ENCODE data around the gene CACNA1C. TPM values are rescaled to one million over a fixed set of nuclear protein-coding genes. Genes with fewer than 3 reads are reported as not detected.

Gene CACNA1C
- total RNA-seq, 1 donor from 2014 or later: 1.6 TPM

DNA sequence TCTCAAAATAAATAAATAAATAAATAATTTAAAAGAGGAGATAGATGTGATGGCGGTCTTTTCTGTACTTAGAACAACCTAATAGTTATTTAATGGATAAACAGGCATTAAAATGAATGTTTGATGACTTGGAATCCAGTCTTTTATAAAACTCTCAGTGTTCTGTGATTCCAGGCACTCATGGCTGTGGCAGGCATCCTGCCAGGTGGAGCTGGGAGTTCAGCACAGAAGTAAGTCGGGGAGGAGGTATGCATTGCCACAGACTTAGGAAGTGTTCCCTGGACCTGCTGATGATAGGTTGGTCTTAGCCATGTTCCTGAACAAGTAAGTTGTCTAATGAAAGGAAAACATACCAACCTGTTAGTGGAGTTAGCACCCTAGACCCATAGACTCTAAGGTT lies 126.3 kb downstream of the CACNA1C start:
- H3K4me1 Mint-ChIP-seq: peaks cover 6% of the 10 kb centered on the region
- no peak overlapping the region for H3K27ac Mint-ChIP-seq (ENCODE audit: unreplicated experiment)
- TF ChIP-seq, protein P1, sequence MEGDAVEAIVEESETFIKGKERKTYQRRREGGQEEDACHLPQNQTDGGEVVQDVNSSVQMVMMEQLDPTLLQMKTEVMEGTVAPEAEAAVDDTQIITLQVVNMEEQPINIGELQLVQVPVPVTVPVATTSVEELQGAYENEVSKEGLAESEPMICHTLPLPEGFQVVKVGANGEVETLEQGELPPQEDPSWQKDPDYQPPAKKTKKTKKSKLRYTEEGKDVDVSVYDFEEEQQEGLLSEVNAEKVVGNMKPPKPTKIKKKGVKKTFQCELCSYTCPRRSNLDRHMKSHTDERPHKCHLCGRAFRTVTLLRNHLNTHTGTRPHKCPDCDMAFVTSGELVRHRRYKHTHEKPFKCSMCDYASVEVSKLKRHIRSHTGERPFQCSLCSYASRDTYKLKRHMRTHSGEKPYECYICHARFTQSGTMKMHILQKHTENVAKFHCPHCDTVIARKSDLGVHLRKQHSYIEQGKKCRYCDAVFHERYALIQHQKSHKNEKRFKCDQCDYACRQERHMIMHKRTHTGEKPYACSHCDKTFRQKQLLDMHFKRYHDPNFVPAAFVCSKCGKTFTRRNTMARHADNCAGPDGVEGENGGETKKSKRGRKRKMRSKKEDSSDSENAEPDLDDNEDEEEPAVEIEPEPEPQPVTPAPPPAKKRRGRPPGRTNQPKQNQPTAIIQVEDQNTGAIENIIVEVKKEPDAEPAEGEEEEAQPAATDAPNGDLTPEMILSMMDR (conservative IDR thresholded peaks at IDR 0.05): no peak
- no peak for DNase-seq (ENCODE audit: low read depth, low spot score)
- H3K27me3 Mint-ChIP-seq (ENCODE audit: low read depth): no peaks in the 10 kb centered on the region
- no peaks in the 10 kb centered on the region for H3K36me3 Mint-ChIP-seq (ENCODE audit: low read depth)
- H3K4me3 Mint-ChIP-seq: no peak overlapping the region
- no peaks in the 10 kb centered on the region for H3K9me3 Mint-ChIP-seq

DNA sequence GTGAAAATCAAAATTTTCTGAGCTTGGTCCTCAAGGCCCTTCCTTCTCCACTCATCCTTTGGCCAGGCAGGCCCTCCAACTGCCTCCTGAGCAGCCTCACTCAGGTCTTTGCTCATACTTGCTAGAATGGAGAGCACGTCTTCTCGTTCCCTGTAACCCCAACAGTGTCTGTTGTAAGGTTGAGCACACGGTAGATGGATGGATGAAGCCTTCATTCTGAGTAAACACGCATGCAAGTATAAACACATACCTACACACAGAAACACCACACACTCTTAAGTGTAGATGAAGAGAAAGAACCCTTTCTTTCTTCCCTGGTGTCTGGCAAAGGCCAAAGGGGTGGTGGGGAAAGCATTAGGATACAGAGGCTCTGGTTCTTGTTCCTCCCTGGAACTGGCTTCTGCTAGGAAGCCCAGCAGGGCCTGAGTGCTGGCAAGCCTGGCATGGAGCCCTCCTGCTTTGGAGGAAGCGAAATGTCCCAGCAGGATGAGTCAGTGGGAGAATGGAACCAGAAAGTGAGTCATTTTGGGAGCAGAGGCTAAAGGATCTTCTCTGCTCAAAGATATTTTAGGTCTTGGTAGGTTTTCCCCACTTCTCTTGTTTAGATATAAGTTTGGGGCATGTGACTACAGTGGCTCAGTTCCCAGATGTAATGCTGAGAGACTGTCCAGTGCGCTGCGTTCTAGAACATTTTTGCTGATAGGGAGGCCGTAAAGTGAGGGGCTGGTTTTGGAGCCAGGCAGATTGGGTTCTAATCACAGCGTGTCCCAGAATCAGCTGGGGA lies 127.4 kb downstream of the CACNA1C start:
- H3K36me3 Mint-ChIP-seq (ENCODE audit: low read depth): no peaks in the 10 kb centered on the region
- TF ChIP-seq, protein P1 (conservative IDR thresholded peaks at IDR 0.05): no peak
- peaks cover 9% of the 10 kb centered on the region for H3K4me1 Mint-ChIP-seq
- no peaks in the 10 kb centered on the region for H3K27me3 Mint-ChIP-seq (ENCODE audit: low read depth)
- no peaks in the 10 kb centered on the region for H3K9me3 Mint-ChIP-seq
- DNase-seq (ENCODE audit: low read depth, low spot score): no peak
- H3K27ac Mint-ChIP-seq (ENCODE audit: unreplicated experiment): no peak overlapping the region
- no peak overlapping the region for H3K4me3 Mint-ChIP-seq

DNA sequence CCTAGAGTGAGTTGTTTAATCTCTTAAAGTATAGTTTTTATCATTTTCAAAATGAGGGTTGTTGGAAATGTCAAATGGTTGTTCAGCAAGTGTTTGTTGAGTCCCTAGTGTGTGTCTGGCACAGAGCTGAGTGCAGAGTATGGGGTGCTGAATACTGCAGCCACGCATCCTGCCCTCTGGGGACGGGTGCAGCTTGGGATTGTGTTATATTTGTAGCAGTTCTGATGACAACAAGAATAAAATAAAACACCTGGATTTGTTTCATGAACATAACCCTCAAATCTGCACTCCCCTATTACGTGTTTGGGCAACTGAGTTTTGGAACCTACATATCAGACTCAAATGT lies 127.9 kb downstream of the CACNA1C start:
- TF ChIP-seq, protein P1 (conservative IDR thresholded peaks at IDR 0.05): no peak
- Mint-ChIP-seq H3K4me3 (no peak overlapping the region), H3K4me1 (peaks cover 9% of the 10 kb centered on the region), H3K9me3 (no peaks in the 10 kb centered on the region), H3K27me3 (ENCODE audit: low read depth) (no peaks in the 10 kb centered on the region), H3K27ac (ENCODE audit: unreplicated experiment) (no peak overlapping the region), H3K36me3 (ENCODE audit: low read depth) (no peaks in the 10 kb centered on the region)
- no peak for DNase-seq (ENCODE audit: low read depth, low spot score)

DNA sequence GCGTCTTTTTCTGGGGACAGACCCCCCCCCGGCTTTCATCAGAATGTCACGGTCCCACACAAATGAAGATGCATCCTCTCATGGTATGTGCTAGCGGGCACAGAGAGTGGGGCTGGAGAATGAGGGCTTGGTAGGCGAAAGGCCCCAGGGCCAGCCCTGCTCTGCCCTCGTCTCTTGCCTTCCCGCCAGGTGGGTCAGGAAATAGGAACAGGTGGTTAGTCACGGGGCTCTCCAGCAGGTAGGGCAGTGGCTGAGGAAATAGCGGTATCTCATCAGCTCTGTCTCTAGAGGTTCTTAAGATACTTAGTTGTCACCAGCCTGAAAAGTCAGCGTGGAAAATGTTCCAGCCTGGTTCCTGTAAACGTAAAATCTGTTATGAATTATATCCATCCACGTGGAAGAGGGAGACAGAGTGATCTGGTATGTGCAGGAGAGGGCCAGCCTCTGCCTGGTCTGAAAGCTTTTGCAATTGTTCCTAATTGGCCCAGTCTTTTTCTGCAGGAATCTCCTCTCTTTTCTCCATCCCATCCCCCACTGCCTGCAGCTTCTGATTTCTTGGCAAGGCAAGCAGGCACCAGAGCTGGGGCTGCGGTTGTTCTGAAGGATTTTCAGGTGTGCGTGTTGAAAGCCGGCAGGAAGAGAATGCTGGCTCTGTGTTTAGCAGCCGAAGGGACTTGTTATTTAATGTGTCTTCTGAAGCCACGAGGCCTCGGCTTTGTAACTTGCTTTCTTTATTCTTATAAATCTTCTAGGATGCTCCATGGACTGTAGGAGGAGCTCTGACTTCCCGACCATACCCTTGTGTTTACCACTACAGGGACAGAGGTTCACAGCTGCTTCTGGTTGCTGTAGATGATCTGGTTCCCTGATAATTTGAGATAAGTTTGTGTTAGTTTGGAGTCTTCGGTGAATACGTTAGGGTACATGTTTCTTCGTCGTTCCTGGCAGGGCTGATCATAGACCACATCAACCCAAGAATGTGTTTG lies 131.1 kb downstream of the CACNA1C start:
- TF ChIP-seq, protein P1 (conservative IDR thresholded peaks at IDR 0.05): no peak
- H3K36me3 Mint-ChIP-seq (ENCODE audit: low read depth): no peaks in the 10 kb centered on the region
- no peak overlapping the region for H3K27ac Mint-ChIP-seq (ENCODE audit: unreplicated experiment)
- peaks cover 9% of the 10 kb centered on the region for H3K4me1 Mint-ChIP-seq
- H3K9me3 Mint-ChIP-seq: no peaks in the 10 kb centered on the region
- no peak overlapping the region for H3K4me3 Mint-ChIP-seq
- no peak for DNase-seq (ENCODE audit: low read depth, low spot score)
- no peaks in the 10 kb centered on the region for H3K27me3 Mint-ChIP-seq (ENCODE audit: low read depth)

DNA sequence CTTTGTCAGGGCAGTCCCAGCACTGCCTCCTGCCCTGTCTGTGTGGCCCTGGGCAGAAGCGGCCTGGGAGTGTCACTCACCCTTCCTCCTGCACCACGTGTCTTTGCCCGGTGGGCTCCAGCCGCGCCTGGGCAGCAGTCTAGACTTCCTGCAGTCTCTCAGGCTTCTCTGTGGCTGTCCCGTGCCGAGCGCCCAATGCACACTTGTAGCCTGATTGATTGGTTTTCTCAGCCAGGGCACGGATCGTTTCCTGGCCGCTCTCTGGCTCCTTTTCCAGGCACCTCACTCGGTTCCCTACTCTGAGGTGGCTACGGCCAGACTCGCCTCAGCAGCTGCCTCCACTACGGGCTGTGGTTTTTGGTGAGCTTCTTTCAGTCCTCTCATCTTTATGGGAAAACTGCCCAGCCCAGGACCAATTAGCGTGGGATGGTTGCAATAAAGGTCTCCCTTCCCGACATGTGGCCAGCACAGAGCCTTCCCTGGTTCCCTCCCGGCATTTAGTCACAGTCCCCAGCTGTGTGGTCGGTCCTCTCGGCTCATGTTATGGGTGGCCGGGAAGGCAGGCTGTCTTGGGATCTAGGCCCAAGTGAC lies 133.1 kb downstream of the CACNA1C start:
- TF ChIP-seq, protein P1 (conservative IDR thresholded peaks at IDR 0.05): no peak
- Mint-ChIP-seq H3K27me3 (ENCODE audit: low read depth) (no peaks in the 10 kb centered on the region), H3K4me1 (peaks cover 9% of the 10 kb centered on the region), H3K36me3 (ENCODE audit: low read depth) (no peaks in the 10 kb centered on the region), H3K9me3 (no peaks in the 10 kb centered on the region), H3K4me3 (no peak overlapping the region), H3K27ac (ENCODE audit: unreplicated experiment) (no peak overlapping the region)
- no peak for DNase-seq (ENCODE audit: low read depth, low spot score)
